GM21360 (cell line): ENCODE measurements around the gene CTNND2.

Experiments
- ATAC-seq: cut with Tn5 transposase; IDR thresholded peaks from one replicate; pipeline ENCODE4 v1.9.1; 2021; ENCODE audit warnings: mild to moderate bottlenecking, moderate library complexity; ENCODE audit not compliant: unreplicated experiment

Gene CTNND2

GRCh38 chr5:11292648-11293356, 611.4 kb downstream of the CTNND2 start:
- no peak for ATAC-seq

- ATAC-seq, result no peak
These were observed 614.5 kb downstream of the CTNND2 start for GRCh38 chr5:11289733-11290132.

GRCh38 chr5:11289208-11289607, 615.0 kb downstream of the CTNND2 start:
- no peak for ATAC-seq

GRCh38 chr5:11281842-11282241, 622.4 kb downstream of the CTNND2 start:
- ATAC-seq, result no peak

GRCh38 chr5:11277323-11277722, 626.9 kb downstream of the CTNND2 start:
- no peak for ATAC-seq

- ATAC-seq, result no peak
These were observed 630.9 kb downstream of the CTNND2 start for GRCh38 chr5:11273180-11273903.

- no peak for ATAC-seq
These were observed 634.7 kb downstream of the CTNND2 start for GRCh38 chr5:11269515-11269914.

- ATAC-seq, result no peak
These were observed 635.4 kb downstream of the CTNND2 start for GRCh38 chr5:11268891-11269290.

- ATAC-seq, result no peak
These were observed 637.9 kb downstream of the CTNND2 start for GRCh38 chr5:11266331-11266730.

- ATAC-seq, result no peak
These were observed 643.0 kb downstream of the CTNND2 start for GRCh38 chr5:11261241-11261640.

- no peak for ATAC-seq
These were observed 646.2 kb downstream of the CTNND2 start for GRCh38 chr5:11258001-11258400.

GRCh38 chr5:11252523-11252922, 651.7 kb downstream of the CTNND2 start:
- ATAC-seq, result no peak

- no peak for ATAC-seq
These were observed 652.2 kb downstream of the CTNND2 start for GRCh38 chr5:11252075-11252474.

- ATAC-seq, result no peak
These were observed 653.0 kb downstream of the CTNND2 start for GRCh38 chr5:11251247-11251646.

GRCh38 chr5:11248966-11249365, 655.3 kb downstream of the CTNND2 start:
- ATAC-seq, result no peak

GRCh38 chr5:11247224-11247623, 657.0 kb downstream of the CTNND2 start:
- ATAC-seq, result no peak

GRCh38 chr5:11240293-11241190, 663.7 kb downstream of the CTNND2 start:
- ATAC-seq, result no peak

GRCh38 chr5:11239261-11240015, 664.8 kb downstream of the CTNND2 start:
- no peak for ATAC-seq

GRCh38 chr5:11234501-11234911, 669.7 kb downstream of the CTNND2 start:
- ATAC-seq, result no peak

GRCh38 chr5:11230890-11231289, 673.4 kb downstream of the CTNND2 start:
- ATAC-seq, result no peak

- no peak for ATAC-seq
These were observed 677.2 kb downstream of the CTNND2 start for GRCh38 chr5:11227064-11227463.
